Measurements from ENCODE around the gene HNF1A.
A peak's percentile ranks its signal among the peaks of the same experiment; 100 is the strongest.
"Not testable (repeated sequence)": the region's sequence is repeated elsewhere in the genome, so short reads cannot be mapped to it uniquely, and the experiment has no call there.

Gene HNF1A

DNA sequence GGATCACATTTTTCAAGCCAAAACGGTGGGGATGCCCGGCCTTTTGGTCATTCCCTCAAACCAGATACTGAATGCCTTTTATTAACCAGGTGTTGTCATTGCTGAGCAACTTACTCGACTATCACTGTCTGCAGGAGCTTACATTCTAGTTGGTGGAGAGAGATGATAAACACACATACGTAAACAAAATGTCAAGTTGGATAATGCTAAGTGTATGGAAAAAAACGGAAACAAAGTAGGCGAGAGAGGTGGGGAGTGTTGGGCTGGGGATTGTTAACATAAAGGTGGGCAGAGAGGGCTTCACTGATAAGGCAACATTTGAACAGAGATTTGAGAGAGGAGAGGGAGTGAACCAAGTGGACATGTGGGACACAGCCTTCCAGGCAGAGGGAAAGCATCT lies 33.5 kb downstream of the HNF1A start:
- DNase-seq (ENCODE audit: low read depth in 2 of 2) = no peak

DNA sequence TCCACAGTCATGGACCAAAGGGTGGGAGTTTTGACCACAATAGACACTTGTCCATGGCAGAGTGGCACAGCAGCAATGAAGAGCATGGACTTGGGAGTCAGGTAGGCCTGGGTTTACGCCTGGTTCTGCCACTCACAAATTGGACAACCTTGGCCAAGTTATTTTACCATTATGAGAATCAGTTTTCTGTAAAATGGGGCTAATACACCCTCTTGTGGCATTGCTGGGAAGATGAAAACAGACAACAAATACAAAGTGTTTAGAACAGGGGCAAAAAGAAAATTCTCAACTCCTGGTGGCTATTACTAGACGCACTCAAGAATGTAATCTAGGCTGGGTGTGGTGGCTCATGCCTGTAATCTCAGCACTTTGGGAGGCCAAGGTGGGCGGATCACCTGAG lies 35.4 kb downstream of the HNF1A start:
- DNase-seq (ENCODE audit: low read depth in 2 of 2) = no peak

DNA sequence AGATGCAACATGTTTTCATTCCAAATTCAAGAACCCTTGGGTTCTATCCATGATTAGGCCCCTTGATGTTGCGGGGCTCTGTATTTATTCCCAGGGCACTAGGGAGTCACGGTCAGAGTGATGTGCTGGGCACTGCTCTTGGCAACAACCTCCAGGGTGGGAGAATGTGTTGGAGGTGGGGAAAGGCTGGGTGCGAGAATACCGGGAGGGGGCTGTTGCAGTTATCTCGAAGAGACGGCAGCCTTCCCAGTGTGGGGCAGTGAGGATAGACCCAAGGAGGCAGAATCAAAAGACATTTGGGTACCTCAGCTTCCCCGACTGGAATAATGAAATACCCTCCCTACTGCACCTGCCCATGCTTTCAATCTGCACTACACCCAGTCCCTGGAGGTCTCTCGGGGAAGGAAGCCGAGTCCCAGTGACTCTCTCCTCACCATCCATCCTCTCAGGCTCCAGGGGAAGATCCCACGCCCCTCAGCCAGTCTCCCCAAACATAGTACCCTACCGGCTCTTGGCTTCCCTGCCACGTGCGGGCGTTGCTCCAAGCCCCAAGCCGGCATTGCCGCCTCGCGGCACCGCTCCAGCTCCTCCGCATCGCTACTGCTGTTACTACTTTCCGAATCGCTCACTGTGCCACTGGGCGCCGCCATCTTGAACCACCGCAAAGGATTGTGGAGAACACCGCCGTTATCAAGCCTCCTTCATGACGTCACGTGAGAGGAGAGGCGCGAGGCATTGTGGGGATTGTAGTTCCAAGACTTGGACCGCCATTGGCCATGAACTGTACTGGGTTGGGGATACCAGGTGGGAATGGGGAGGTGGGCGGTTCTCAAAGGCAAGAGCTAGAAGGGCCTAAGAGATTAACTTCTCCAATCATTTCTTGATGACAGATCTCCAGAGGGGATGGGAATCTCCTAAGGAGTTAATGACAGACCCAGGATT lies 37.8 kb downstream of the HNF1A start, which contains the start of gene C12orf43:
C12orf43 (minus strand) TSS at position 663 of the 942 bp plus-strand sequence; CDS start at position 650, 13 bp downstream.
- peak; percentile 81 to 84 for DNase-seq (ENCODE audit: low read depth in 2 of 2)

DNA sequence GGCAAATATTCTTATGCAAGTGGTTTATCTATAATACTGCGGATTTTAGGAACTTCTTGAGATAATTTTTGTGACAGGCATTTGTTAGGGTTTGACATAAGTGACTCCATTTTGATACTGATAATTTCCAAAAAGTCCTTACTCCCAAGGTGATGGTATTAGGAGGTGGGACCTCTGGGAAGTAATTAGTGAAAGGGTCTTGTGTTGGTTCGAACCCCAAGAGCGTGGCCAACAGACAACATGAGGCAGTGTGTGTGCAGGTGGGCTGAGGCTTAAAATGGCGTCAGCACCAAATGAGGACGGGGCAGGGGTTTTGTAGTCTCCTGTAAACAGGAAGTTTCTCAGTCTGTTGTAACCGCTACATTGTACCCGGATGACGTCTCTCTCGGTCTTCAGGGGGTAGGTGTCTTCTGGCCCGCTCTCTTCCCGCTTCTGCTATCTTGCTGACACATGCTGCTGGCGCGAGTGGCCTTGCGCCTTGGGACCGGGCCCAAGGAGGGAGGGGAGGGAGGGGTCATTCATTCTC lies 39.7 kb downstream of the HNF1A start:
- DNase-seq (ENCODE audit: low read depth in 2 of 2) = no peak

DNA sequence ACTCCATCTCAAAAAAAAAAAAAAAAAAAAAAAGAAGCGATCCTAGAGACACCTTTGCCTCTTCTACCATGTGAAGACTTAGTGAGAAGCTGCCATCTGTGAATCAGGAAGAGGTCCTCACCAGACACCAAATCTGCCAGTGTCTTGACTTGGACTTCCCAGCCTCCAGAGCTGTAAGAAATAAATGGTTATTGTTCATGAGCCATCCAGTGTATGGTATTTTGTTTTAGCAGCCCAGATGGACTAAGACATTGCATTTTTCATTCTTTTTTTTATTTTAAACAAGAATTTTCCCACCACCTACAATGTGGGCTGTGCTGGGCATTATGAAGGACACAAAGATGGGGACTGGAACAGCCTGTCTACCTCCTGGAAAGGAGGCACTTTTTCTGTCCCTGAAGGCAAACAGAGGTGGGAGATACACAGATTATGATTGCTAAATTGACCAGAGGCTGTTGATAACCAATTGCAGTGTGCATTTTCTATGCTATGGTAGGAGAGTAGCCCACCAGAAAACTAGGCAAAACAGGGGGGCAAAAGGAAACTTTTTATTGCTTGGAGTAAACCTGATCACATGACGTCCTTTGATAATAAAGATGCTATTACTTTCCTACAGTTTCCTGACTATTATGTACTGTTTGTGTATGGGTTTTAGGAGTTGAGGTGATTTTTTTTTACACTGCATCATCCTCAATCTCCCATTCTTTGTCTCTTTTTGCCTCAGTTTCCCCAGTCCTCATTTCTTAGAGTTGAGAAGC lies 40.7 kb downstream of the HNF1A start:
- DNase-seq (ENCODE audit: low read depth in 2 of 2) = no peak

DNA sequence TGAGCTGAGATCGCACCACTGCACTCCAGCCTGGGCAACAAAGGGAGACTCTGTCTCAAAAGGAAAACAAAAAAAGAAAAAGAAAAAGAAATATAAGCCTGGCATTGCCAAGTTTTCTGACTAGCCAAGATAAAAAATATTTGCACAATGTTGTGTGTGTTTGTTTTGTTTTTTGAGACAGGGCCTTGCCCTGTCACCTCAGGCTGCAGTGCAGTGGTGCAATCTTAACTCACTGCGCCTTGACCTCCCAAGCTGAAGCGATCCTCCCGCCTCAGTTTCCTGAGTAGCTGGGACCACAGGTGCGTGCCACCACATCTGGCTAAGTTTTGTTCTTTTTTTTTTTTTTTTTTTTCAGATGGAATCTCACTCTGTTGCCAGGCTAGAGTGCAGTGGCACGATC lies 43.4 kb downstream of the HNF1A start:
- no peak for DNase-seq (ENCODE audit: low read depth in 2 of 2)

DNA sequence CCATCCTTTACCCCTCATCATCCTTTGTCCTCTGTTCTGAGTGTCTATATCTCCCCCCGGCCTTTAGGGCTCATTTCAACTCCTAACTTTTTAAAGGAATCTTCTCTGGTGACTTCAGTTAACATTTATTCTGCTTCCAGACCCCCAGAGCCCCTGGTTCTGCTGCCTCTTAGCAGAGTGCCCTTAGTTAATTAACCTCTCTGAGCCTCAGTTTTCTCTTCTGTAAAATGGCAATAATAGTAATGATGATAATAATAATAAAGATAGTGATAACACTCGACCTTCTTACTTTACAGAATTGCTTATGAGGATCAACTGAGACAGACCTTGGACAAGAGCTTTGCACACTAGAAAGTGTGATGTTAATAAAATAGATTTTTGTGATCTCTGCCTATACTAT lies 44.4 kb downstream of the HNF1A start:
- no peak for DNase-seq (ENCODE audit: low read depth in 2 of 2)

DNA sequence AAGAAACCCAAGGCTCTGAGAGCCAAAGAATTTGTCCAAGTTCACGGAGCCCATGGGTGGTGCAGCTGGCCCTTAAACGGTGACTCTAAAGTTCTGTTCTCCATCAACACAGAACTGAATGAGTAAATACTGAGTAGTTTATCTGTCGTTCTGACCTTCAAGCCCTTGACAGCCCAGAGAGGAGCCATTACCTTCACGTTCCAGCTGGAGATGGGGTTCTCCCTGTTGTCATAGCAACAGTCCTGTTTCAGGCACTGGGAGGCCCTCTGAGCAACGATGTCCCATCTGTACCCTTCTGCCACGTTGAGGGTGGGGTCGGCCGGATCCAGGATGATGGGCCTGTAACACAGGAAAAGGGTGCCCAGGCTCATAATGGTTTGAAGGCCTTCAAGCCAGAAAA lies 45.5 kb downstream of the HNF1A start:
- DNase-seq (ENCODE audit: low read depth in 2 of 2) = no peak

DNA sequence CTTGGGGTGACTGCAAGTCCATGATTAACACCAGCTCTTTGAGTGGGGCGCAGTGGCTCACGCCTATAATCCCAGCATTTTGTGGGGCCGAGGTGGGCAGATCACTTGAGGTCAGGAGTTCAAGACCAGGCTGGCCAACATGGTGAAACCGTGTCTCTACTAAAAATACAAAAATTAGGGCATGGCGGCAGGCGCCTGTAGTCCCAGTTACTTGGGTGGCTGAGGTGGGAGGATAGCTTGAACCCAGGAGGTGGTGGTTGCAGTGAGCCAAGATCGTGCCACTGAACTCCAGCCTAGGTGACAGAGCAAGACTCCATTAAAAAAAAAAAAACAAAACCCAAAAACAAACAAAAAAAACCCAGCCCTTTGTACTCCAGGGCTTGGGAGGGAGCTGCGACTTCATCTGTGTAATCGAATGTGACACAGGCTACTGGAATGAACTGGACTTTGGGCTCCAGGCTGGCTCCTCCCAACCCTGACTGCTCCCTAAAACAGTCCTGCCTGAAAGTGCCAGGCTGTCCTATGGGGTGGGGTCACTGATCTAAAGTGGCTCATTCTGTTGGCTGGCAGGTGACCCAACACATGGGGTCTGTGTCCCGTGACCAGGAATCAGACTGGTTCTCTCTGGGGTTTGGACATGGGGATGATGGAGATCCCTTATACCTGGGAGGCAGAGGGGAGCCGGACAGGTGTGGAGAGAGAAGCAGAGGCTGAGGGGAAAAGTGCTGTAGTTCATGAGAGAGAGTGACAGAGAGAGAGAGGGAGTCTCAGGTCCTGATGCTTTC lies 47.3 kb downstream of the HNF1A start:
- DNase-seq (ENCODE audit: low read depth in 2 of 2) = no peak

DNA sequence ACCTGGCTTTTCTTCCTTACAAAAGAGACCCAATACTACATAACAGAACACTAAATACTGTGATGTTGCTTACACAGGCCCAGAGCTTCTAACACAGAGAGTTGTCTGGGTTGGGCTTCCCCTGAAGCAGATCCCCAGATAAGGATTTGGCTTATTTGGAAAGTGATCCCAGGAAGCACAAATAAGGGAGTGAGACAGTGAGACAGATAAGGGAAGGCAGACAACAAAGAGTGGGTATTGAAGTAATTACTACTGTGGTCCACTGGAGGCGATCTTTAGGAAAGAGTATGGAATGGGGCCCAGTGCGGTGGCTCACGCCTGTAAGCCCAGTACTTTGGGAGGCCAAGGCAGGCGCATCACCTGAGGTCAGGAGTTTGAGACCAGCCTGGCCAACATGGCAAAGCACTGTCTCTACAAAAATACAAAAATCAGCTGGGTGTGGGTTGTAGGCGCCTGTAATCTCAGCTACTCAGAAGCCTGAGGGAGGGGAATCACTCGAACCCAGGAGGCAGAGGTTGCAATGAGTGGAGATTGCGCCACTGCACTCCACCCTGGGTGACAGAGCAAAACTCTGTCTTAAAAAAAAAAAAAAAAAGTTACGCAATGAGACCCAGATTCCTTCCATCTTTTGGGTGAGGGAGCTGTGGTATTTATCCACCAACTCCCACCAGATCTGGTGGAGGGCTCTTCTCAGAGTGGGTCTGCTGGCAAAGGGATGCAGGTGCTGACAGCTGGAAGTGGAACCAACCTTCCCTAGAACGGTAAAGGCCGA lies 48.1 kb downstream of the HNF1A start:
- no peak for DNase-seq (ENCODE audit: low read depth in 2 of 2)

DNA sequence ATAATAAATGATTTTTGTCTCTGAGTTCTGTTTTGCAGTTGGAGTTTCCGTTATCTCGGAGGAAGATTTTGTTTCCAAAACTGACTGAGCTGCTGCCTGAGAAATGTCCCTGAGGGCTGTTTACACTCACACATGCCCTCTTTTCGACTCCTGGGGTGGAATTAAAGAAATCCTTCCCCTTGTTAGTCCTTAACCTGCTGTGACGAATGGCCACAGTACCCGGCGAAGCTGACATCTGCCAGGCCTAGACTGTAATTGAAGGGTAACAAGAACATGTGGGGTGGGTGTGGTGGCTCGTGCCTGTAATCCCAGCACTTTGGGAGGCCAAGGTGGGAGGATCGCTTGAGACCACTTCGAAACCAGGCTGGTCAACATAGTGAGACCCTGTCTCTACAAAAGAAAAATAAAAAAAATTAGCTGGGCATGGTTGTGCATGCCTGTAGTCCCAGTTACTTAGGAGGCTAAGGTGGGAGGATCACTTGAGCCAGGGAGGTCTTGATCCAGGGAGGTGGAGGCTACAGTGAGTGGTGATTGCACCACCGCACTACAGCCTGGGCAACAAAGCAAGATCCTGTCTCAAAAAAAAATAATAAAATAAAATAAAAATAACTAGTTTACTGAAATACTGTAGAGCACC lies 52.4 kb downstream of the HNF1A start:
- no peak for DNase-seq (ENCODE audit: low read depth in 2 of 2)

DNA sequence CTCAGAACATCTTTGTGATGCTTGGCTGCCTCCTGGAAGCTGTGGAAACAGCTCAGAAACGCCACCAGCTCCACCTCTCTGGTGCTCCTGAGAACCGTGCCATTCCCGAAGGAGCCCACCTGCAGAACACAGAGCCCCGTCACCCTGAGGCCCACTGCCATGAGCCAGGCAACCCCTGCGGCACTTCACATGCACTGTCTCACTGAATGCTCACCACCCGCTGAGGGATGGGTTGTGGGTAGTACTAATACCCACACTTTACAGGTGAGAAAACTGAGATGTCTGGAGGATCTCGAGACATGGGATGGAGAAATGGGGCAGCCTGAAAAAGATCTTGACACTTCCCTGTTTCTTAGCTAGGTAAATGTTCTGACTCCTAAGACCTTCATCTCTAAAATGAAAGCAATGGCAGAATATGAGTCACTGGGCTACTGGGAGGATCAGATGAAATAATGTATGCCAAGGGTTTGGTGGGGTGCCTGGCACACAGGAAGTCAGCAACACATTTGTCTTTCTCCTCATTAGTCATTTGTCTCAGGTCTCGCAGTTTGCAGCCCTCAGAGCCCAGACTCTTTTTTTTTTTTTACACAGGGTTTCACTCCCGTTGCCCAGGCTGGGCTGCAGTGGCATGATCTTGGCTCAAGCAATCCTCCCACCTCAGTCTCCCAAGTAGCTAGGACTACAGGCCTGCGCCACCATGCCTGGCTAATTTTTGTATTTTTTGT lies 55.4 kb downstream of the HNF1A start:
- DNase-seq (ENCODE audit: low read depth in 2 of 2) = peak in 1 of 2 donors; percentile 23

DNA sequence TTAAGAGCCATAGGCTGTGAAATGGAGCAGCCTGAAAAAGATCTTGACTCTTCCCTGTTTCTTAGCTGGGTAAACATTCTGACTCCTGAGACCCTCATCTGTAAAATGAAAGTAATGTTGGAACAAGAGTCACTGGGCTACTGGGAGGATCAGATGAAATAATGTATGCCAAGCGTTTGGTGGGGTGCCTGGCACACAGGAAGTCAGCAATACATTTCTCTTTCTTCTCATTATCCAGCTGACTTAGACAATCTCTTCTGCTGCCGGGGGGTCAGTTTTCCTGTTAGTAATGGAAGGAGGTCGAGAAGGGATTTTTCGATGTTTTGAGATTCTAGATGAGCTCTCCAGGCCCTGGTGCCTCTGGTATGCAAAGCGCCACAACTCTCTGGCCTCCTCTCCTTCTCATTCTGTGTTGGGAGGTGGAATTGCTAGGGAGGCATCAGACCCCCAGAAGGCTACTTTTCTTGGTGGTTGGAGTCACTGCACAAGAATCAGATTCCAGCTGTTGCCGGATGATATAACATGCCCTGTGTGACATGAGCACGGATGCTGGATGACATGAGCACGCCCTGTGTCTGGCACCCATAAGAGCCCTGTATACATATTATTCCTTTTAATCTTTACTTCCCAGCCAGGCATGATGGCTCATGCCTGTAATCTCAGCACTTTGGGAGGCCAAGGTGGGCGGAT lies 56.4 kb downstream of the HNF1A start:
- no peak for DNase-seq (ENCODE audit: low read depth in 2 of 2)

DNA sequence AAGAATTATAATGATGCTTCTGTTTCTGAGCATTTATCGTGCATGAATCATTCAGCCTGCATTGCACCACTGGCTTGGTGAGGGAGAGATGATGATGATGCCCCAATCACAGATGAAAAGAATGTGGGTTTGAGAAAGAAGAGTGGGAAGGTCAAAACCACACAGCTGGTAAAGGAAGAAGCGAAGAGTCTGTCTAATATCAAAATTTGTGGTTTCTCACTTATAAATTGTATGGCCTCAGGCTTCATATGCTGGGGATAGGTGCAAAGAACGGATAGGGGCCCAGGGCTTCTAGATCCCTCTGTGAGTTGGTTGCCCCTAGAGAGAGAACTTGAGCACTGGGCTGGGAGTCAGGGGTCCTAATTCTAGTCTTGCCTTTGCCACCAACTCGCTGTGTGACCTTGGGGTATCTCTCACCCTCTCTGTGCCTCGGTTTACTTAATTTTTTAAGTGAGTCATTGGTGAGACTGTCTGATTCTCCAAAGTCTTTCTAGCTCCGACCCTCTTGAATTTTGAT lies 58.5 kb downstream of the HNF1A start:
- DNase-seq (ENCODE audit: low read depth in 2 of 2) = no peak

DNA sequence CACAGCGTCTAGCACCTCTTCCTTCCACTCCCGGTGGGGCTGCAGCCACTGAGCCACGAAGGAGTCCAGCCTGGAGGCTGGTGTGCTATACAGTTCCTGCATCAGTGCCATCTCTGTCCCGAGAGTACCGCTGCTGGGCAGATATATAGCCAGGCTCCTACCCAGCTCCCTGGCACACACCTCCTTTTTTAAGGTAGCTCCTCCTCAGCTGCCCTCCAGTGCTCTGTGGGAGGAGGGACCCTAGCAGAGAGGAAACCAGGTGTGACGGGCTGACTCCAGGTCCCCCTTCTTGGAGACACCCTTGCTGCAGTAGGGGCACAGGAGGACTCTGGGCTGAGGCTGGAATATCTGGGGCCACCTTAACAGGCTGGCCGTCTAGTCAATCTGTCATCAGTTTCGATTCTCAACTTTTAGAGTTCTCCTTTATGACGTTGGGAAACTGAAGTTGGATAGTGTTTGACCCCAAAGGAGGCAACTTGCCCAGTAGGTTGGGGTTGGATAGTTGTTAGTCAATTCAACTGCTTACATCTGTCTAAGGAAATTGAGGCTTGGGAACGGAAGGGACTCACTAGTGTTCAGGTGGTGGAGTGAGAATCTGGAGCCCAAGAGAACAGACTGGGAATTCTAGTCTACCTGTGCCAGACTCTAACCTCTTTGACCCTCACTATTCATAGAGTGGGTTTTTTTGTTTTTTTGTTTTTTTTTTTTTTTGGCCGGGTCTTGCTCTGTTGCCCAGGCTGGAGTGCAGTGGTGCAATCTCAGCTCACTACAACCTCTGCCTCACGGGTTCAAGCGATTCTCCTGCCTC lies 60.7 kb downstream of the HNF1A start, which contains the start of gene OASL:
OASL (minus strand) TSS at position 386 of the 808 bp plus-strand sequence; CDS start at position 111, 275 bp downstream.
- peak in 1 of 2 donors; percentile 46 for DNase-seq (ENCODE audit: low read depth in 2 of 2)

DNA sequence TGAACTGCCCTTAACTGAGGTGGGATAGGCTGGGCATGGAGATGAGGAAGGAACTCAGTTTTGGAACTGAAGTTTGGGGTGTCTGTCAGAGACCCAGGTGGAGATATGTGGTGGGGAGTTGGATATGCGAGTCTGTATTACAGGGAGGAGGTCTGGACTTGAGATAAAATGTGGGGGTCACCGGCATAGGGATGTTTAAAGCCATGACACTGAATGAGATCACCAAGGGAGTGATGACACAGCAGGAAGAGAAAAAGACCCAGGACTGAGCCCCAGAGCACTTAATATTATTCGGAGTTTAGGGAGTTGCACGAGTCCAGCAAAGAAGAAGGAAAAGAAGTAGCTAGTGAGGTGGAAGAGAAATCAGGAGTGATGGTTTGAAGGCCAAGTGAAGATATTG lies 64.7 kb downstream of the HNF1A start:
- no peak for DNase-seq (ENCODE audit: low read depth in 2 of 2)

DNA sequence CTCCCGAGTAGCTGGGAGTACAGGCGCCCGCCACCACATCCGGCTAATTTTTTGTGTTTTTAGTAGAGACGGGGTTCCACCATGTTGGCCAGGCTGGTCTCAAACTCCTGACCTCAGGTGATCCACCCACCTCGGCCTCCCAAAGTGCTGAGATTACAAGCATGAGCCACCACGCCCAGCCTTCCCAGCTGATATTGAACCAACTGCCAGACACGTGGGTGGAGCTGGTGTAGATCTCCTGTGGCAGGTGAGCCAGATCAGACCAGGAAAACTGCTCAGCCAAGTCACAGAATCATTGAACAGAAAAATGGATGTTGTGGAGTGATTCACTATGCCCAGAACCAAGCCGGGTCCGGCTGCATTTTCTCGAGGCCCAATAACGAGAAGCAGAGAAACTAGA lies 69.1 kb downstream of the HNF1A start:
- not testable (repeated sequence) for DNase-seq (ENCODE audit: low read depth in 2 of 2)

DNA sequence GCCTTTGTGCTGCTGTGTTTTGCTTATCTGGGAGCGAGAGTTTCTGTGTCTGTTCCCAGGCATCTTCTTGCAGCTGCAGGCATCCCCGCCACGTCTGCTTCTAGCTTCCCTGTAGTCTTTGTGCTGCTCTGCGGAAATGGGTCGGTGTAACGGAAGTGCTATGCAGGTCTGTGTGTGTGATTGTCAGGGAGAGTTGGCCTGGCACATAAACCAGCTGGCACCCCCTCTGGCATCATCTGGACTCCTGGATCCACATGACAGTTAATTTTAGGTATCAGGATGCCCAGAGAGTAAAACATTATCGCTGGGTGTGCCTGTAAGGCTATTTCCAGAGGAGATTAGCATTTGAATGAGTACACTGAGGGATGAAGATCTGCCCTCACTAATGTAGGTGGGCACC lies 70.1 kb downstream of the HNF1A start:
- DNase-seq (ENCODE audit: low read depth in 2 of 2) = no peak

All from stimulated activated CD8-positive, alpha-beta memory T cell treated with anti-CD3 and anti-CD28 coated beads, Interleukin-2, amount 100 ng/mL, for 48 hours (primary cell).